ENCODE results near the gene SPDYE9. TPM values are rescaled to one million over a fixed set of nuclear protein-coding genes. Genes with fewer than 3 reads are reported as not detected.
"Not testable (repeated sequence)": the region's sequence is repeated elsewhere in the genome, so short reads cannot be mapped to it uniquely, and the experiment has no call there.

SPDYE9 gene, protein sequence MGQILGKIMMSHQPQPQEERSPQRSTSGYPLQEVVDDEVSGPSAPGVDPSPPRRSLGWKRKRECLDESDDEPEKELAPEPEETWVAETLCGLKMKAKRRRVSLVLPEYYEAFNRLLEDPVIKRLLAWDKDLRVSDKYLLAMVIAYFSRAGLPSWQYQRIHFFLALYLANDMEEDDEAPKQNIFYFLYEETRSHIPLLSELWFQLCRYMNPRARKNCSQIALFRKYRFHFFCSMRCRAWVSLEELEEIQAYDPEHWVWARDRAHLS
- polyA plus RNA-seq: not detected

DNA sequence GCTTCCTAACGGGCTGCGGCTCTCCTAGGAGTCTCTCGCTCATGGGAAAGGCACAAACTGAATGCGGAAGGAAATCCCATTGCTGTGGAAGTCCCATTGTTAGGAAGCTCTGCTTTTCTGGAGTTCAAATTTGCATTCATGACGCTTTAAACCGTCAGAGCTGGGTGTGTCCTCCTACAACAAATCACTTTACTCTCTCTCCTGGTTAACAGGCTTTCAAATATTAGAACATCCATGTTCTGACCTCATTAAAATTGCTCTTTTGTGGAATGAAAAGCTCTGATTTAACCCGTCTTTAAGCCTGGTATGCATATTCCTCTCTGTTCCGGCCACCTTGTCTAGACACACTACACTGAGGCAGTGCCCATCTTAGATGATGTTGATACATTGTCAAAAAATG is at the start of gene SPDYE9:
SPDYE9 (minus strand) TSS at position 101 of the 400 bp plus-strand sequence. CDS start 1,800 bp downstream, outside the sequence.
- not testable (repeated sequence) for H3K36me3 ChIP-seq (ENCODE audit: control insufficient read depth in 2 of 2, insufficient read depth in 2 of 2, low read length in 1 of 2); H3K27ac ChIP-seq (ENCODE audit: low read depth in 2 of 2, low read length in 1 of 2); H3K4me3 ChIP-seq (ENCODE audit: low read depth in 1 of 2, low read length in 2 of 2); H3K9me3 ChIP-seq (ENCODE audit: control insufficient read depth in 2 of 2, insufficient read depth in 1 of 2, low read depth in 1 of 2, low read length in 1 of 2); H3K27me3 ChIP-seq (ENCODE audit: control insufficient read depth in 1 of 2, insufficient read depth in 2 of 2, low read length in 2 of 2); H3K4me1 ChIP-seq (ENCODE audit: control insufficient read depth in 2 of 2, insufficient read depth in 2 of 2, low read length in 1 of 2)
- WGBS, 2 donors: no CpG with 5 or more reads among the region's 8 CpGs

DNA sequence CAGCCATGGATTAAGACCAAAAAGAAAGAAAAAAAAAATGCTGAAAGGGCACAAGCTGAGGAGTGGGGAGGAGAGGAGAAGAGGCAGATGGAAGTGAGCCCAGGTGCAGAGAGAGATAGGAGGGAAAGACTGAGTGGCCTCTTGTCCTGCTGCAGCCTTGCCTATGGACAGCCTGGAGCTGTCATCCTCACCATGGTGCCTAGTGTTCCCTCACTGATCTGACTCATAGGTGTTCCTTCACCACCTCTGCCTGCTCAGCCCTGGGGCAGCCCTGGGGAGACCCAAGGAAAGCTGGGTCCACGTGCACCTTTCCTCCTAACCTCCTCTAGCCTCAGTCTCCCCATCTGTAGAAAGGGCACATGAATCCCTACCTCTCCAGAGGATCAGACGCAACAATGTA is 49.0 kb upstream of the SPDYE9 start:
- not testable (repeated sequence) for H3K27me3 ChIP-seq (ENCODE audit: control insufficient read depth in 1 of 2, insufficient read depth in 2 of 2, low read length in 2 of 2); H3K4me1 ChIP-seq (ENCODE audit: control insufficient read depth in 2 of 2, insufficient read depth in 2 of 2, low read length in 1 of 2); H3K27ac ChIP-seq (ENCODE audit: low read depth in 2 of 2, low read length in 1 of 2); H3K9me3 ChIP-seq (ENCODE audit: control insufficient read depth in 2 of 2, insufficient read depth in 1 of 2, low read depth in 1 of 2, low read length in 1 of 2); H3K4me3 ChIP-seq (ENCODE audit: low read depth in 1 of 2, low read length in 2 of 2); H3K36me3 ChIP-seq (ENCODE audit: control insufficient read depth in 2 of 2, insufficient read depth in 2 of 2, low read length in 1 of 2)
- no CpG with 5 or more reads among the region's 2 CpGs for WGBS, 2 donors

DNA sequence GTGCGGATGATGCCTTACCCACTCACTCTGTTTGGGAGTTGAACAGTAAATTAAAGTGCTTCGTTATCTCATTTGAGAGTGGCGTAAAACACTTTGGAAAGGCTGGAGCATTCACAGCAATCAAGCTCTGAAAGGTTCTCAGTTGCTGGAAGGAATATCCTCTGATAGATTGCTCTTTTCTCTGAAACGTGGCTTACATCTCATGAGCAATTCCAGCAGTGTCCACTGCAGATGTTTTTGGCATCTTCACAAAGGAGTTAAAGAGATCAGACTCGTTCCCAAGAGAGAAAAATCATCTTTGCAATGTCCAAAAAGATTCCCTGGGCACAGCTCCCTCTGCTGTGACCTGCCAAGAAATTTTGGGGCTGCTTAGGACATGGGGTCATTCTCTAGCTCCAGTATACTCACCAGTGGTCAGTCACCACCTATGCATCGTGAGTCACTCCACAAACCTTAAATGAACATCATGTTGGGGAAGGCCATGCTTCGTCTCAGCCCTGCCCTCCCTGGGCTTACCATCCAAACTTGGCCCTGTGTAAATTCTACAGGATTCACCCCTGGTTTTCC is 46.9 kb upstream of the SPDYE9 start:
- not testable (repeated sequence) for H3K36me3 ChIP-seq (ENCODE audit: control insufficient read depth in 2 of 2, insufficient read depth in 2 of 2, low read length in 1 of 2); H3K27me3 ChIP-seq (ENCODE audit: control insufficient read depth in 1 of 2, insufficient read depth in 2 of 2, low read length in 2 of 2); H3K4me3 ChIP-seq (ENCODE audit: low read depth in 1 of 2, low read length in 2 of 2); H3K4me1 ChIP-seq (ENCODE audit: control insufficient read depth in 2 of 2, insufficient read depth in 2 of 2, low read length in 1 of 2); H3K9me3 ChIP-seq (ENCODE audit: control insufficient read depth in 2 of 2, insufficient read depth in 1 of 2, low read depth in 1 of 2, low read length in 1 of 2); H3K27ac ChIP-seq (ENCODE audit: low read depth in 2 of 2, low read length in 1 of 2)
- 70 to 86% methylated on average over 3 of the region's 7 CpGs for WGBS, 2 donors

DNA sequence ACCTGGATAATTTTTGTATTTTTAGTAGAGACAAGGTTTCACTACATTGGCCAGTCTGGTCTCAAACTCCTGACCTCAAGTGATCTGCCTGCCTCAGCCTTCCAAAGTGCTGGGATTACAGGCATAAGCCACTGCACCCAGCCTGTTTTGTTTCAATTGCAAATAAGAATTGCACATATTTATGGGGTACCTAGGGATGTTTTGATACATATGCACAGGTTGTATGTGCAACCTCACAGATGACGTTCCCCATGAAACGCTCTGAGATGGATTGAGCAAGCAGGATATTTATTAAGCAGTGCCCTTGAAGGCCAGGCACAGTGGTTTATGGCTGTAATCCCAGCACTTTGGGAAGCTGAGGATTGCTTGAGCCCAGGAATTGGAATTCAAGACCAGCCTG is 44.8 kb upstream of the SPDYE9 start:
- not testable (repeated sequence) for H3K4me3 ChIP-seq (ENCODE audit: low read depth in 1 of 2, low read length in 2 of 2); H3K4me1 ChIP-seq (ENCODE audit: control insufficient read depth in 2 of 2, insufficient read depth in 2 of 2, low read length in 1 of 2); H3K27me3 ChIP-seq (ENCODE audit: control insufficient read depth in 1 of 2, insufficient read depth in 2 of 2, low read length in 2 of 2); H3K27ac ChIP-seq (ENCODE audit: low read depth in 2 of 2, low read length in 1 of 2); H3K9me3 ChIP-seq (ENCODE audit: control insufficient read depth in 2 of 2, insufficient read depth in 1 of 2, low read depth in 1 of 2, low read length in 1 of 2); H3K36me3 ChIP-seq (ENCODE audit: control insufficient read depth in 2 of 2, insufficient read depth in 2 of 2, low read length in 1 of 2)
- no CpG with 5 or more reads among the region's 2 CpGs for WGBS, 2 donors

DNA sequence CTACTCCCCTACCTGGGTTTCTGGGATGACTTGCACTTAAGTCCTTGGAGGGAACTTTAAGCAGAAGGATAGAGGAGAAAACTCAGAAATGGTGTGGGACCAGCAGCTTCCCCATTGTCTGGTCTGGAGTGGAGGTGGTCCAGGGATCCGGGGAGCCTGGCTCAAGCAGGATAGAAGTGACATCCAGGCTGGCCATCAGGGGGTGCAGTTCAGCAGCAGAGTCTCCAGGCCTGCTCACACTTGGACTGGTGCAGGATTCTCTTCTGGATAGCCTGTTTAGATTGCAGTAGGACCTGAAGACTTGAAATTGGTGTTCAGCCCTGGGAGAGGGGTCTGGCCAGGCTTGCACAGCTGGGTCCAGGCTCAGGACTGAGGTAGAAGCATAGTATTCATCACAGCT is 38.3 kb upstream of the SPDYE9 start:
- H3K36me3 ChIP-seq (ENCODE audit: control insufficient read depth in 2 of 2, insufficient read depth in 2 of 2, low read length in 1 of 2); H3K4me3 ChIP-seq (ENCODE audit: low read depth in 1 of 2, low read length in 2 of 2): not testable (repeated sequence)
- no CpG with 5 or more reads among the region's 1 CpG for WGBS, 2 donors

DNA sequence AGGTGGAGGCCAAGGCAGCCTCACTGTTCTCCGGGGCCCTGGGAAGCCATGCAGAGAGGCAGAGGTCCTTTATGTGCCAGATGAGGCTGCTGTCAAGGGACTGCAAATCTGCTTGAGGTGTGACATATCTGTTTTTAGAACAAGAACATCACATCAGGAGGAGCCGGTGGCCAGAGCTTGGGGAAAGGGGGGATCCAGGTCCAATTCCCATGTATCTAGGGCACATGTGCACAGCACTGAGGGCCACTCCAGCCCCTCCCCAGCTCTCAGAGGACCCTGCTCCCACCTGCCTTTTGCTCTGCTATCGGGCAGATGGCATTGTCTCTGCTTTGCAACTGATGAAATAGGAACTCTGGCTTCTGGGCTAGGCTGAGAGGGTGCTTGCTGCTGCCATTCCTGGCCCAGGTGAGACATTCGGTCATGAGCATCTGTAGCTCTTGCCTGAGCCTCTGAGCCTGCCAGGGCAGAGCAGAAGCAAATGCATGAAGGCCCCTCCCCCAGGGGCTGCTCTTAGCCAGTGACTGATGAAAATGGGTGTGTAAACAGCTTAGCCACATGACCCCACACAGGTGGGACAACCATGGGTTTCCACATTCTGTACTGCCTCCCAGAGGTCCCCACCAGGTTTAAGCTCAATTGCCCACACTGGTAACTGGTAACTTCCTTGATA is 37.1 kb upstream of the SPDYE9 start:
- H3K4me1 ChIP-seq (ENCODE audit: control insufficient read depth in 2 of 2, insufficient read depth in 2 of 2, low read length in 1 of 2): not testable (repeated sequence)
- 83 to 85% methylated on average over 2 to 3 of the region's 4 CpGs for WGBS, 2 donors

More for the DNA sequence above, 38.3 kb upstream of the SPDYE9 start:
- H3K9me3 ChIP-seq (ENCODE audit: control insufficient read depth in 2 of 2, insufficient read depth in 1 of 2, low read depth in 1 of 2, low read length in 1 of 2); H3K4me1 ChIP-seq (ENCODE audit: control insufficient read depth in 2 of 2, insufficient read depth in 2 of 2, low read length in 1 of 2); H3K27me3 ChIP-seq (ENCODE audit: control insufficient read depth in 1 of 2, insufficient read depth in 2 of 2, low read length in 2 of 2); H3K27ac ChIP-seq (ENCODE audit: low read depth in 2 of 2, low read length in 1 of 2): not testable (repeated sequence)

DNA sequence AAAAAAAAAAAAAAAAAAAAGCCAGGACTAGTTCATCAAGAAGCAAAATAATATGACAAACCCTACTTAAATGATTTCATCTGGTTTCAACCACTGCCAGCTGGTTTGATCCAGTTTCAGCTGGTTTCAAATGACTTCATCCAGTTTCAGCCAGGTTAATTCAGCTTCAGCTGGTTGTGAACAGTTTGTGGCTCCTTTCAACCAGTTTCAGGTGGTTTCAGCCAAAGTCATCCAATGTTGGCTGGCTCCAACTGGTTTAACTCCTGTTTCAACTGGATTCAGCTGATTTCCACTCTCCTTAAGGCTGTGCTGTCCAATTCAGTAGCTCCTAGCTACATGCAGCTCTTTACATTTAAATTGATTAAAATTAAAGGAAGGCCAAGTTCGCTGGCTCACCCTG is 32.3 kb upstream of the SPDYE9 start:
- H3K27ac ChIP-seq (ENCODE audit: low read depth in 2 of 2, low read length in 1 of 2); H3K9me3 ChIP-seq (ENCODE audit: control insufficient read depth in 2 of 2, insufficient read depth in 1 of 2, low read depth in 1 of 2, low read length in 1 of 2); H3K4me3 ChIP-seq (ENCODE audit: low read depth in 1 of 2, low read length in 2 of 2); H3K36me3 ChIP-seq (ENCODE audit: control insufficient read depth in 2 of 2, insufficient read depth in 2 of 2, low read length in 1 of 2); H3K27me3 ChIP-seq (ENCODE audit: control insufficient read depth in 1 of 2, insufficient read depth in 2 of 2, low read length in 2 of 2); H3K4me1 ChIP-seq (ENCODE audit: control insufficient read depth in 2 of 2, insufficient read depth in 2 of 2, low read length in 1 of 2): not testable (repeated sequence)
- no CpG with 5 or more reads among the region's 1 CpG for WGBS, 2 donors

More for the DNA sequence above, 37.1 kb upstream of the SPDYE9 start:
- H3K9me3 ChIP-seq (ENCODE audit: control insufficient read depth in 2 of 2, insufficient read depth in 1 of 2, low read depth in 1 of 2, low read length in 1 of 2); H3K36me3 ChIP-seq (ENCODE audit: control insufficient read depth in 2 of 2, insufficient read depth in 2 of 2, low read length in 1 of 2); H3K4me3 ChIP-seq (ENCODE audit: low read depth in 1 of 2, low read length in 2 of 2); H3K27ac ChIP-seq (ENCODE audit: low read depth in 2 of 2, low read length in 1 of 2); H3K27me3 ChIP-seq (ENCODE audit: control insufficient read depth in 1 of 2, insufficient read depth in 2 of 2, low read length in 2 of 2): not testable (repeated sequence)

DNA sequence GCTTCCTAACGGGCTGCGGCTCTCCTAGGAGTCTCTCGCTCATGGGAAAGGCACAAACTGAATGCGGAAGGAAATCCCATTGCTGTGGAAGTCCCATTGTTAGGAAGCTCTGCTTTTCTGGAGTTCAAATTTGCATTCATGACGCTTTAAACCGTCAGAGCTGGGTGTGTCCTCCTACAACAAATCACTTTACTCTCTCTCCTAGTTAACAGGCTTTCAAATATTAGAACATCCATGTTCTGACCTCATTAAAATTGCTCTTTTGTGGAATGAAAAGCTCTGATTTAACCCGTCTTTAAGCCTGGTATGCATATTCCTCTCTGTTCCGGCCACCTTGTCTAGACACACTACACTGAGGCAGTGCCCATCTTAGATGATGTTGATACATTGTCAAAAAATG is 28.0 kb downstream of the SPDYE9 start, which contains the start of gene SPDYE11:
SPDYE11 (minus strand) TSS at position 101 of the 400 bp plus-strand sequence. CDS start 1,800 bp downstream, outside the sequence.
- H3K36me3 ChIP-seq (ENCODE audit: control insufficient read depth in 2 of 2, insufficient read depth in 2 of 2, low read length in 1 of 2); H3K4me3 ChIP-seq (ENCODE audit: low read depth in 1 of 2, low read length in 2 of 2); H3K27me3 ChIP-seq (ENCODE audit: control insufficient read depth in 1 of 2, insufficient read depth in 2 of 2, low read length in 2 of 2); H3K4me1 ChIP-seq (ENCODE audit: control insufficient read depth in 2 of 2, insufficient read depth in 2 of 2, low read length in 1 of 2); H3K9me3 ChIP-seq (ENCODE audit: control insufficient read depth in 2 of 2, insufficient read depth in 1 of 2, low read depth in 1 of 2, low read length in 1 of 2); H3K27ac ChIP-seq (ENCODE audit: low read depth in 2 of 2, low read length in 1 of 2): not testable (repeated sequence)
- WGBS, 2 donors: no CpG with 5 or more reads among the region's 8 CpGs

DNA sequence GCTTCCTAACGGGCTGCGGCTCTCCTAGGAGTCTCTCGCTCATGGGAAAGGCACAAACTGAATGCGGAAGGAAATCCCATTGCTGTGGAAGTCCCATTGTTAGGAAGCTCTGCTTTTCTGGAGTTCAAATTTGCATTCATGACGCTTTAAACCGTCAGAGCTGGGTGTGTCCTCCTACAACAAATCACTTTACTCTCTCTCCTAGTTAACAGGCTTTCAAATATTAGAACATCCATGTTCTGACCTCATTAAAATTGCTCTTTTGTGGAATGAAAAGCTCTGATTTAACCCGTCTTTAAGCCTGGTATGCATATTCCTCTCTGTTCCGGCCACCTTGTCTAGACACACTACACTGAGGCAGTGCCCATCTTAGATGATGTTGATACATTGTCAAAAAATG is 56.2 kb downstream of the SPDYE9 start, which contains the start of gene SPDYE8:
SPDYE8 (minus strand) TSS at position 101 of the 400 bp plus-strand sequence. CDS start 1,800 bp downstream, outside the sequence.
- not testable (repeated sequence) for H3K27me3 ChIP-seq (ENCODE audit: control insufficient read depth in 1 of 2, insufficient read depth in 2 of 2, low read length in 2 of 2); H3K4me1 ChIP-seq (ENCODE audit: control insufficient read depth in 2 of 2, insufficient read depth in 2 of 2, low read length in 1 of 2); H3K4me3 ChIP-seq (ENCODE audit: low read depth in 1 of 2, low read length in 2 of 2); H3K9me3 ChIP-seq (ENCODE audit: control insufficient read depth in 2 of 2, insufficient read depth in 1 of 2, low read depth in 1 of 2, low read length in 1 of 2); H3K36me3 ChIP-seq (ENCODE audit: control insufficient read depth in 2 of 2, insufficient read depth in 2 of 2, low read length in 1 of 2); H3K27ac ChIP-seq (ENCODE audit: low read depth in 2 of 2, low read length in 1 of 2)
- WGBS, 2 donors: no CpG with 5 or more reads among the region's 8 CpGs

Data from esophagus (tissue), 2 donors.